Adrenal gland (tissue), 12 donors: ENCODE data around the gene ANKS1B. TPM values are rescaled to one million over a fixed set of nuclear protein-coding genes. Genes with fewer than 3 reads are reported as not detected.

Experiments used
- DNase-seq, 7 donors: peaks; one replicate each; pipeline ENCODE4 v3.0.0-alpha.2; 2019 to 2020
- H3K27ac ChIP-seq, 5 donors: fragments of 200-600 bp; sonication (generic) in 4 of 5; 1 replicate in 3 of 5; 2 replicates in 2 of 5; pipeline versions ENCODE4 v1.5.1 to v1.8.0; 2016 to 2020; ENCODE audit warnings: mild to moderate bottlenecking in 1 of 5
- H3K27me3 ChIP-seq: fragments of 200-600 bp; 2 replicates; pipeline ENCODE4 v1.8.0; 2021
- H3K36me3 ChIP-seq, 2 donors: fragments of 200-600 bp; replicated peaks in 1 of 2; 1 replicate in 1 of 2; 2 replicates in 1 of 2; pipeline versions ENCODE4 v1.5.1 to v1.8.0; 2018 to 2022
- H3K4me1 ChIP-seq, 2 donors: fragments of 200-600 bp; replicated peaks in 1 of 2; 1 replicate in 1 of 2; 2 replicates in 1 of 2; pipeline versions ENCODE4 v1.5.1 to v1.8.0; 2018 to 2021
- H3K4me3 ChIP-seq, 4 donors: fragments of 200-600 bp; sonication (generic) in 3 of 4; one replicate each; pipeline ENCODE4 v1.5.1; 2016 to 2018
- H3K9me3 ChIP-seq, 3 donors: fragments of 200-600 bp; sonication (generic) in 1 of 3; replicated peaks in 1 of 3; 1 replicate in 2 of 3; 2 replicates in 1 of 3; pipeline versions ENCODE4 v1.5.1 to v1.8.0; 2016 to 2021
- CTCF ChIP-seq, 6 experiments: fragments of 450-650 bp in 4 of 6; fragments of 200-600 bp in 2 of 6; sonication (generic) in 1 of 6; IDR thresholded peaks; 1 replicate in 5 of 6; 2 replicates in 1 of 6; pipeline versions ENCODE4 v1.5.1 to v1.8.0; 2016 to 2021; ENCODE audit warnings: antibody characterized with exemption in 6 of 6, mild to moderate bottlenecking in 2 of 6, moderate library complexity in 1 of 6
- POLR2A ChIP-seq, 2 donors: fragments of 450-650 bp; IDR thresholded peaks; one replicate each; pipeline ENCODE4 v1.6.1; 2017; ENCODE audit warnings: antibody characterized with exemption in 2 of 2, mild to moderate bottlenecking in 2 of 2, moderate library complexity in 1 of 2
- WGBS, 4 donors: extraction: QIAGEN DNeasy Blood & Tissue Kit in 2 of 4; methylation state at CpG; one replicate each; pipeline versions ENCODE4 v1.1.5 to v1.1.7; 2013 to 2017; 5-methylcytosine and 5-hydroxymethylcytosine counted together
- intact Hi-C, 2 donors: fragments of 100-400 bp; cut with DNase I; formaldehyde crosslinking; loops; one replicate each; pipeline versions ENCODE4 v1.14.1 to v1.15.0; 2022 to 2023
- polyA plus RNA-seq, 3 donors: library from polyadenylated mRNA; stranded (reverse); fragments of 200-250 nt in 2 of 3; fragments of 350-450 nt in 1 of 3; fragmentation: Illumina TruSeq in 1 of 3; extraction: RNeasy Lipid Tissue Mini Kit (QIAGEN cat#74804) in 1 of 3; gene quantifications; one replicate each; pipeline ENCODE4 v1.2.3, GENCODE V29; 2013 to 2014
- total RNA-seq, 9 donors: library from RNA; depleted of rRNA in 4 of 9; stranded (reverse); fragments of >200 nt in 4 of 9; fragments of 120-200 nt in 1 of 9; fragmentation: NEBNext Ultra II Directional in 1 of 9; extraction: Animal tissue kit (Norgen Biotek cat#: 25700) in 1 of 9; gene quantifications; one replicate each; pipeline versions ENCODE4 v1.1.0 to v1.2.4, GENCODE V29; 2013 to 2023
- donor health status: healthy with polysubstance abuse.
- donor health status: Bipolar disorder and iron deficiency.
- donor health status: DM: yes; HTN: yes; CAD: no.
- donor health status: DM: no; HTN: no; CAD: no.
- donor health status: DM: no; HTN: no; CAD: no.
- donor health status: DM: yes; HTN: yes; CAD: no.

Gene ANKS1B
- total and polyA plus RNA-seq, 12 donors, result 1.3 to 28.1 (median 8.0) TPM

DNA sequence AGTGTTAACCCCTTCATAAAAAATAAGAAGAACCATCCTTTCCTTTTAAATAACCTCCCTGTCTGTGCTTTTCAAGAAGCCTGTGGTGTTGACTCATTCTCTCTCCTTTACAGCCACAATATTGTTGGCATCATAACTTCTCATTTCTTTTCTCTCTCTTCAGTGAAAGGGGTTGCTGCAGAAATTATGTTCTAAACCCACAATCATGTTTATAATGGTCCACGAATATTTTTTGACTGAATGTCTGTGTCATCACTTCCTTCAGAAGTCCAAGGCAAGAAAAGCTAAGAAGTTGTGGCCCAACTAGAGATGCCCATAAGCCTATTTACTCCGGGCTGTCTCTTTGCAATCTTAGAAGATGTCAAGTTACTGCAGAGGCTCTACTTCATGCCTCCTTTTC is 851.3 kb downstream of the ANKS1B start:
- 72 to 83% (median 75%) methylated on average over 2 of the region's 2 CpGs for WGBS, 4 donors
- no peak overlapping the region for H3K4me3 ChIP-seq
- no peaks in the 10 kb centered on the region for H3K9me3 ChIP-seq
- H3K36me3 ChIP-seq, result no peaks in the 10 kb centered on the region
- H3K27ac ChIP-seq, result no peak overlapping the region
- TF ChIP-seq POLR2A (IDR thresholded peaks at IDR 0.05), result no peak
- TF ChIP-seq CTCF (IDR thresholded peaks at IDR 0.05), result no peak
- no peaks in the 10 kb centered on the region for H3K4me1 ChIP-seq
- no peak for DNase-seq
- intact Hi-C loops, result no loop called here
- H3K27me3 ChIP-seq, result no peaks in the 10 kb centered on the region

- Histone ChIP-seq H3K27me3 (no peaks in the 10 kb centered on the region), H3K9me3 (no peaks in the 10 kb centered on the region), H3K36me3 (no peaks in the 10 kb centered on the region), H3K27ac (no peak overlapping the region), H3K4me3 (peak overlapping the region in 1 of 4 donors; percentile 19), H3K4me1 (no peaks in the 10 kb centered on the region)
- DNase-seq, result peak in 5 of 7 donors; percentile 10 to 55 (median 18)
- TF ChIP-seq CTCF (IDR thresholded peaks at IDR 0.05) (no peak), POLR2A (IDR thresholded peaks at IDR 0.05) (no peak)
- 16 to 27% (median 21%) methylated on average over 7 of the region's 7 CpGs for WGBS, 4 donors
- intact Hi-C loops, result no loop called here
Measured at GRCh38 chr12:99131751-99132199, 853.0 kb downstream of the ANKS1B start.

DNA sequence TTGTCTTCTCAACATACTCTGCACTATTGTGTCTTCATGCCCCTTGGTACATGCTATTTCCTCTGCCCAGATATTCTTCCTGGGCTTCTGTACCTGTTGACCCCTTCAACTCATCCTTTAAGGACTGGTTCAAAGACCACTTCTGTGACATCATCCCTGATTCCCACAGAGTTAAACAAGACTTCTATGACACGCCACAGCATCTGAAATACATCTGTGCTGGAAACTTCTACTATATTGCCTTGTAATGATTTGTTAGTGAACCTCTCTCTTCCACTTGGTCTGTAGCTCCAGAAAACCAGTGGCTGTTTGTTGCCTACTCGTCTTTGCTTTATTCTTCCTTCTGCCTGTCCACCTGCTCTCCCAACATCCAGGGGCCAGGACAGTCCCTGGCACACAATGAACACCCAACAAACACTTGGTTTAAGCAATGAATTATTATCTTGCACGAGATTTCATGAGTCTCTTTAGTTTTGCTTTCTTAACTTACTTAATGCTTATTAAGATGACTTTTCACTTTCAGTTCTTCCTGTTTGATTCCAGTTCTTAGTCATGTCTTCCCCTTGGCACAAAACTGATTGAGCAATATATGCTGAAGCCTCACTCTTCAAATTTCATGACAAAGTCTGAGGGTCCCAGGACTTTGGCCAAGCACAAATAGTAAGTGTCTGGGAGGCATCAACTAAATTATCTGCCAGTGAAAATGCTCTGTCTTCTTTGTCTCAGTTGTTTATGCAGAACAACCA is 853.8 kb downstream of the ANKS1B start:
- WGBS, 4 donors, result 45 to 61% (median 59%) methylated on average over 3 of the region's 3 CpGs
- Histone ChIP-seq H3K4me1 (no peaks in the 10 kb centered on the region), H3K27me3 (no peaks in the 10 kb centered on the region), H3K4me3 (peak overlapping the region in 1 of 4 donors; percentile 19), H3K36me3 (no peaks in the 10 kb centered on the region), H3K9me3 (no peaks in the 10 kb centered on the region), H3K27ac (peak overlapping the region in 1 of 5 donors; percentile 51)
- no peak for DNase-seq
- TF ChIP-seq POLR2A (IDR thresholded peaks at IDR 0.05) (no peak), CTCF (IDR thresholded peaks at IDR 0.05) (no peak)
- intact Hi-C loops, result no loop called here

GRCh38 chr12:99128246-99128802 is 856.4 kb downstream of the ANKS1B start:
- WGBS, 4 donors, result 8 to 38% (median 36%) methylated on average over 1 of the region's 1 CpG
- Histone ChIP-seq H3K4me1 (no peaks in the 10 kb centered on the region), H3K27me3 (no peaks in the 10 kb centered on the region), H3K4me3 (no peak overlapping the region), H3K9me3 (no peaks in the 10 kb centered on the region), H3K27ac (no peak overlapping the region), H3K36me3 (no peaks in the 10 kb centered on the region)
- intact Hi-C loops, result no loop called here
- no peak for TF ChIP-seq CTCF (IDR thresholded peaks at IDR 0.05)
- no peak for TF ChIP-seq POLR2A (IDR thresholded peaks at IDR 0.05)
- DNase-seq, result no peak
